Endometrial microvascular endothelial cells (primary cell): Measurements from ENCODE around the gene RIC1. TPM values are rescaled to one million over a fixed set of nuclear protein-coding genes. Genes with fewer than 3 reads are reported as not detected.
"Not testable (repeated sequence)": the region's sequence is repeated elsewhere in the genome, so short reads cannot be mapped to it uniquely, and the experiment has no call there.

ENCODE experiments used
- in situ Hi-C: cut with HindIII; loops from 2 replicates; pipeline ENCODE4 v1.10.0; 2017; ENCODE audit warnings: low sequenced_read_pairs, low pct_unique_long_range_greater_than_20kb; ENCODE audit errors: inconsistent ontology term
- total RNA-seq: library from RNA; depleted of rRNA; stranded (reverse); fragments of >200 nt; gene quantifications from one replicate; pipeline ENCODE4 v1.2.3, GENCODE V29; 2015; ENCODE audit errors: inconsistent ontology term

RIC1 gene
- total RNA-seq, 1 donor from 2014 or later = 18.1 TPM

- in situ Hi-C loops = no loop called here
Measured at GRCh38 chr9:5651246-5651645, 22.3 kb downstream of the RIC1 start.

GRCh38 chr9:5652821-5653220 lies 23.9 kb downstream of the RIC1 start:
- in situ Hi-C loops = no loop called here

GRCh38 chr9:5662804-5663203 lies 33.9 kb downstream of the RIC1 start:
- in situ Hi-C loops = not testable (repeated sequence)

GRCh38 chr9:5665059-5665458 lies 36.2 kb downstream of the RIC1 start:
- in situ Hi-C loops = no loop called here

GRCh38 chr9:5667391-5667790 lies 38.5 kb downstream of the RIC1 start:
- in situ Hi-C loops = no loop called here

GRCh38 chr9:5670079-5670478 lies 41.2 kb downstream of the RIC1 start:
- in situ Hi-C loops = no loop called here

- in situ Hi-C loops = no loop called here
Measured at GRCh38 chr9:5671711-5672353, 42.9 kb downstream of the RIC1 start.

- in situ Hi-C loops = not testable (repeated sequence)
Measured at GRCh38 chr9:5675046-5675445, 46.1 kb downstream of the RIC1 start.

- in situ Hi-C loops = not testable (repeated sequence)
Measured at GRCh38 chr9:5683591-5683990, 54.7 kb downstream of the RIC1 start.

- in situ Hi-C loops = no loop called here
Measured at GRCh38 chr9:5684101-5684500, 55.2 kb downstream of the RIC1 start.

- in situ Hi-C loops = no loop called here
Measured at GRCh38 chr9:5688109-5688508, 59.2 kb downstream of the RIC1 start.

GRCh38 chr9:5690278-5690677 lies 61.4 kb downstream of the RIC1 start:
- in situ Hi-C loops = no loop called here

- in situ Hi-C loops = no loop called here
Measured at GRCh38 chr9:5695860-5696259, 67.0 kb downstream of the RIC1 start.

- in situ Hi-C loops = no loop called here
Measured at GRCh38 chr9:5696884-5697283, 68.0 kb downstream of the RIC1 start.

- in situ Hi-C loops = no loop called here
Measured at GRCh38 chr9:5698004-5698403, 69.1 kb downstream of the RIC1 start.

GRCh38 chr9:5698810-5699556 lies 70.1 kb downstream of the RIC1 start:
- in situ Hi-C loops = no loop called here

GRCh38 chr9:5708414-5708813 lies 79.5 kb downstream of the RIC1 start:
- in situ Hi-C loops = no loop called here

GRCh38 chr9:5712651-5713390 lies 83.9 kb downstream of the RIC1 start:
- in situ Hi-C loops = no loop called here

- in situ Hi-C loops = no loop called here
Measured at GRCh38 chr9:5714501-5715401, 85.8 kb downstream of the RIC1 start.
